A673 (cell line): ENCODE measurements around the gene ERBIN.

Experiments used
- EZH2 ChIP-seq: fragments of 200-600 bp; sonication (generic); IDR thresholded peaks from 2 replicates; pipeline ENCODE4 v1.6.1; 2017; ENCODE audit warnings: borderline replicate concordance, low read depth, mild to moderate bottlenecking, mixed read lengths, antibody characterized with exemption, low read length; ENCODE audit not compliant: poor library complexity, severe bottlenecking
- TF ChIP-seq, protein P1 (sequence below): fragments of 300-800, 200-600 bp; sonication (generic); conservative IDR thresholded peaks from 2 replicates; pipeline ENCODE4 v1.5.1; 2017; ENCODE audit warnings: low read depth, mild to moderate bottlenecking, antibody characterized with exemption, low read length, moderate library complexity, mixed read lengths

DNA sequence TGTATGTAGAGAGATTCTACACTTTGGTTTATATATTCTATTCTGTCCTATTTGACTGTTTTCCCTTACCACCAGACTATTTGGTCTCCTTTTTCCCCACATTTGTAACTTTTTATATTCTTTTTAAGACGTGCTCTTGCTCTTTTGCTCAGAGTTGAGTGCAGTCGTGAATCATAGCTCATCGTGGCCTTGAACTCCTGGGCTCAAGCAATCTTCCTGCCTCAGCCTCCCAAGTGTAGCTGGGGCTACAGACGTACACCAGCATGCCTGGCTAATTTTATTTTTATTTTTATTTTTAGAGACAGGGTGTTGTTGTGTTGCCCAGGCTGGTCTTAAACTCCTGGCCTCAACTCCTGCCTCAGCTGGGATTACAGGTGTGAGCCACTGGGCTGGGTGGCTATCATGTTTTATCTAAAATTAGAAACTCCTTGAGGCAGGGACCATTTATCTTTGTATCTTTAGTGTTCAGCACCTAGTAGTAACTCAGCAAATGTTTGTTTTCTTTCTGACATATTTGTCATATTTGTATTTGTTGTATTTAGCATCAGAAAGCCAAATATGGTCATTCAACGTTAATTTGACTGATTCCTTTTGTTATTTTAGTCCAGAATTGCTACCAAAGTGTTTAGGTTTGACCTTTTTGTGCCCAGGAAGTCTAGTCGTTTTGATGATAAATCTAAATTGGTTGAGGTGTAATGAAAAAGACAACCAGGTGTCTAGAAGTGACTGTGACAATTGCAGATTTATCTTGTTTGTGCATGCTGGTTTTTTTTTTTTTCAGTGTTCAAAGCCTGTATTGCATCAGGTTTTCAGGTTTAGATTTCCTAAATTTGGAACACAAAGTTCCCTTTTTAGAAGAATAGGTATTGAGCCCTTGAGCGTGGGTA is 44.3 kb downstream of the ERBIN start:
- TF ChIP-seq EZH2 = no peak
- TF ChIP-seq, protein P1, sequence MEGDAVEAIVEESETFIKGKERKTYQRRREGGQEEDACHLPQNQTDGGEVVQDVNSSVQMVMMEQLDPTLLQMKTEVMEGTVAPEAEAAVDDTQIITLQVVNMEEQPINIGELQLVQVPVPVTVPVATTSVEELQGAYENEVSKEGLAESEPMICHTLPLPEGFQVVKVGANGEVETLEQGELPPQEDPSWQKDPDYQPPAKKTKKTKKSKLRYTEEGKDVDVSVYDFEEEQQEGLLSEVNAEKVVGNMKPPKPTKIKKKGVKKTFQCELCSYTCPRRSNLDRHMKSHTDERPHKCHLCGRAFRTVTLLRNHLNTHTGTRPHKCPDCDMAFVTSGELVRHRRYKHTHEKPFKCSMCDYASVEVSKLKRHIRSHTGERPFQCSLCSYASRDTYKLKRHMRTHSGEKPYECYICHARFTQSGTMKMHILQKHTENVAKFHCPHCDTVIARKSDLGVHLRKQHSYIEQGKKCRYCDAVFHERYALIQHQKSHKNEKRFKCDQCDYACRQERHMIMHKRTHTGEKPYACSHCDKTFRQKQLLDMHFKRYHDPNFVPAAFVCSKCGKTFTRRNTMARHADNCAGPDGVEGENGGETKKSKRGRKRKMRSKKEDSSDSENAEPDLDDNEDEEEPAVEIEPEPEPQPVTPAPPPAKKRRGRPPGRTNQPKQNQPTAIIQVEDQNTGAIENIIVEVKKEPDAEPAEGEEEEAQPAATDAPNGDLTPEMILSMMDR = no peak
